RPMI7951 (cell line): Measurements from ENCODE around the gene KRT81. TPM values are rescaled to one million over a fixed set of nuclear protein-coding genes. Genes with fewer than 3 reads are reported as not detected.
"Not testable (repeated sequence)": the region's sequence is repeated elsewhere in the genome, so short reads cannot be mapped to it uniquely, and the experiment has no call there.

Experiments
- DNase-seq: peaks from one replicate; pipeline ENCODE4 v3.0.0-alpha.2; 2012; ENCODE audit warnings: low read depth
- total RNA-seq: library from RNA; depleted of rRNA; stranded (reverse); fragments of >200 nt; shearing (Covaris generic); gene quantifications from 2 replicates; pipeline ENCODE4 v1.2.3, GENCODE V29; 2014; rRNA removed

Gene KRT81
- total RNA-seq, 1 experiment from 2014 or later, result 0.72 TPM

- DNase-seq, result no peak
Observed at GRCh38 chr12:52241205-52241842, 50.0 kb downstream of the KRT81 start.

- DNase-seq, result not testable (repeated sequence)
Observed at GRCh38 chr12:52240247-52240646, 51.1 kb downstream of the KRT81 start.

- no peak for DNase-seq
Observed at GRCh38 chr12:52239767-52240166, 51.6 kb downstream of the KRT81 start.

GRCh38 chr12:52238916-52239646 lies 52.3 kb downstream of the KRT81 start:
- DNase-seq, result no peak

GRCh38 chr12:52238207-52238840 lies 53.0 kb downstream of the KRT81 start:
- DNase-seq, result no peak

GRCh38 chr12:52236386-52237050 lies 54.8 kb downstream of the KRT81 start:
- DNase-seq, result no peak

Other genes with a start within 250 kb of the KRT81 start
- 3.0 and 5.6 TPM in 2 replicates for gene NR4A1, start 240.1 kb downstream of the KRT81 start, total RNA-seq
- 46.5 and 56.1 TPM in 2 replicates for gene ATG101, start 221.6 kb downstream of the KRT81 start, total RNA-seq
- gene SMIM41, start 211.8 kb downstream of the KRT81 start, total RNA-seq, result not detected in 2 replicates
- gene KRT80, start 99.5 kb downstream of the KRT81 start, total RNA-seq, result 1.3 and 2.1 TPM in 2 replicates
- 0.68 and 2.3 TPM in 2 replicates for gene KRT7, start 58.3 kb downstream of the KRT81 start, total RNA-seq
- 0.10 and 0.48 TPM in 2 replicates for gene KRT86, start 16.9 kb downstream of the KRT81 start, total RNA-seq
- not detected in 2 replicates for gene KRT83, start 29.9 kb upstream of the KRT81 start, total RNA-seq
- not detected in 2 replicates for gene KRT85, start 75.9 kb upstream of the KRT81 start, total RNA-seq
- not detected in 2 replicates for gene KRT84, start 94.1 kb upstream of the KRT81 start, total RNA-seq
- gene KRT82, start 114.8 kb upstream of the KRT81 start, total RNA-seq, result not detected in 2 replicates
- gene KRT75, start 142.8 kb upstream of the KRT81 start, total RNA-seq, result not detected in 2 replicates
- gene KRT6B, start 160.6 kb upstream of the KRT81 start, total RNA-seq, result not detected in 2 replicates
- not detected in 2 replicates for gene KRT6C, start 182.3 kb upstream of the KRT81 start, total RNA-seq
- gene KRT6A, start 201.7 kb upstream of the KRT81 start, total RNA-seq, result not detected in 2 replicates
- not detected in 2 replicates for gene KRT5, start 228.9 kb upstream of the KRT81 start, total RNA-seq